HEK293T (cell line): ENCODE measurements around the gene L1CAM.

Source experiments
- HDGF ChIP-seq: fragments of 450-650 bp; IDR thresholded peaks from 2 replicates; pipeline ENCODE4 v1.6.1; 2017; ENCODE audit warnings: antibody characterized with exemption, borderline replicate concordance
- SUZ12 ChIP-seq: fragments of 450-650 bp; IDR thresholded peaks from 2 replicates; pipeline ENCODE4 v1.6.1; 2016; ENCODE audit warnings: mild to moderate bottlenecking
- TARDBP ChIP-seq: fragments of 450-650 bp; IDR thresholded peaks from 2 replicates; pipeline ENCODE4 v1.6.1; 2016

GRCh38 chrX:153878969-153879653 lies 6.9 kb downstream of the L1CAM start:
- no peak for TF ChIP-seq HDGF
- TF ChIP-seq SUZ12 = no peak
- no peak for TF ChIP-seq TARDBP
